Sigmoid colon (tissue), 4 donors: ENCODE results near the gene STAT1.

Source experiments
- POLR2A ChIP-seq, 2 donors: fragments of 450-650 bp; IDR thresholded peaks; one replicate each; pipeline ENCODE4 v1.6.1; 2016; ENCODE audit warnings: antibody characterized with exemption in 2 of 2, mild to moderate bottlenecking in 2 of 2, moderate library complexity in 2 of 2
- POLR2AphosphoS5 ChIP-seq, 4 donors: sonication (generic); formaldehyde crosslinking; IDR thresholded peaks; one replicate each; pipeline ENCODE4 v1.6.1; 2017; ENCODE audit warnings: antibody characterized with exemption in 4 of 4
- TF ChIP-seq, protein P1 (sequence below), 4 experiments: fragments of 450-650 bp in 3 of 4; fragments of 200-600 bp in 1 of 4; IDR thresholded peaks; one replicate each; pipeline ENCODE4 v1.5.1; 2016 to 2019; ENCODE audit warnings: antibody characterized with exemption in 4 of 4, mild to moderate bottlenecking in 3 of 4, moderate library complexity in 2 of 4

DNA sequence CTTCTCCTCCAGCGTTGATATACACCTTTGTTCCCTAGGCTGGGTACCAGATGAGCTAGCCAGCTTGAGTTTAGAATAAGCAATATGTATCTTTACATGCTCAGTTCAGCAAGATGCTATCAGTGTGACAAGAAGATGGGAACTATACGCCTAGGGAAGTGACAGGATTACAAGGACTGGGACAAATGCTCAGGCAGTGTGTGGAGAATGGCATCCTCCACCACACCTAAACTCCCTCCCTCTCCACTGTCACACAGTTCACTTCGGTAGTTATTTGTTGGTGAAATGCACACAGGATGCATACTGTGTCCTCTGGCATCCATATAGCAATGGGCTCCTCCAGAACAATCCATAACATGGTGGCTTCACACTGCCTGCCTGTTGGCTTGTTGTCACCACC, 7.7 kb downstream of the STAT1 start:
- TF ChIP-seq, protein P1, sequence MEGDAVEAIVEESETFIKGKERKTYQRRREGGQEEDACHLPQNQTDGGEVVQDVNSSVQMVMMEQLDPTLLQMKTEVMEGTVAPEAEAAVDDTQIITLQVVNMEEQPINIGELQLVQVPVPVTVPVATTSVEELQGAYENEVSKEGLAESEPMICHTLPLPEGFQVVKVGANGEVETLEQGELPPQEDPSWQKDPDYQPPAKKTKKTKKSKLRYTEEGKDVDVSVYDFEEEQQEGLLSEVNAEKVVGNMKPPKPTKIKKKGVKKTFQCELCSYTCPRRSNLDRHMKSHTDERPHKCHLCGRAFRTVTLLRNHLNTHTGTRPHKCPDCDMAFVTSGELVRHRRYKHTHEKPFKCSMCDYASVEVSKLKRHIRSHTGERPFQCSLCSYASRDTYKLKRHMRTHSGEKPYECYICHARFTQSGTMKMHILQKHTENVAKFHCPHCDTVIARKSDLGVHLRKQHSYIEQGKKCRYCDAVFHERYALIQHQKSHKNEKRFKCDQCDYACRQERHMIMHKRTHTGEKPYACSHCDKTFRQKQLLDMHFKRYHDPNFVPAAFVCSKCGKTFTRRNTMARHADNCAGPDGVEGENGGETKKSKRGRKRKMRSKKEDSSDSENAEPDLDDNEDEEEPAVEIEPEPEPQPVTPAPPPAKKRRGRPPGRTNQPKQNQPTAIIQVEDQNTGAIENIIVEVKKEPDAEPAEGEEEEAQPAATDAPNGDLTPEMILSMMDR (IDR thresholded peaks at IDR 0.05): no peak
- no peak for TF ChIP-seq POLR2AphosphoS5 (IDR thresholded peaks at IDR 0.05)
- no peak for TF ChIP-seq POLR2A (IDR thresholded peaks at IDR 0.05)
